Measurements from ENCODE around the gene SEC62.

The SEC62 gene

GRCh38 chr3:170024581-170024980, 58.0 kb downstream of the SEC62 start:
- Mint-ChIP-seq H3K9me3 (no peaks in the 10 kb centered on the region), H3K36me3 (ENCODE audit: low read depth) (no peaks in the 10 kb centered on the region), H3K4me3 (no peak overlapping the region), H3K4me1 (no peaks in the 10 kb centered on the region), H3K27me3 (ENCODE audit: low read depth) (peaks cover 3% of the 10 kb centered on the region), H3K27ac (no peak overlapping the region)
- no peak for TF ChIP-seq CTCF (IDR thresholded peaks at IDR 0.05; ENCODE audit: unreplicated experiment in 3 of 3)

- no peaks in the 10 kb centered on the region for H3K36me3 Mint-ChIP-seq (ENCODE audit: low read depth)
- H3K27ac Mint-ChIP-seq = no peak overlapping the region
- H3K4me1 Mint-ChIP-seq = no peaks in the 10 kb centered on the region
- no peak for TF ChIP-seq CTCF (IDR thresholded peaks at IDR 0.05; ENCODE audit: unreplicated experiment in 3 of 3)
- no peak overlapping the region for H3K4me3 Mint-ChIP-seq
- peaks cover 1% of the 10 kb centered on the region for H3K27me3 Mint-ChIP-seq (ENCODE audit: low read depth)
- H3K9me3 Mint-ChIP-seq = no peaks in the 10 kb centered on the region
Measured at GRCh38 chr3:170027233-170028102, 60.9 kb downstream of the SEC62 start.

- no peak overlapping the region for H3K27ac Mint-ChIP-seq
- peaks cover 30% of the 10 kb centered on the region for H3K27me3 Mint-ChIP-seq (ENCODE audit: low read depth)
- H3K9me3 Mint-ChIP-seq = no peaks in the 10 kb centered on the region
- no peaks in the 10 kb centered on the region for H3K4me1 Mint-ChIP-seq
- no peak overlapping the region for H3K4me3 Mint-ChIP-seq
- TF ChIP-seq CTCF (IDR thresholded peaks at IDR 0.05; ENCODE audit: unreplicated experiment in 3 of 3) = no peak
- no peaks in the 10 kb centered on the region for H3K36me3 Mint-ChIP-seq (ENCODE audit: low read depth)
Measured at GRCh38 chr3:170033489-170033888, 66.9 kb downstream of the SEC62 start.

GRCh38 chr3:170037463-170038433, 71.1 kb downstream of the SEC62 start, which contains the start of gene GPR160:
Gene GPR160 (plus strand): TSS chr3:170037995. CDS start chr3:170083973, 45,978 bp downstream.
- no peaks in the 10 kb centered on the region for H3K36me3 Mint-ChIP-seq (ENCODE audit: low read depth)
- no peaks in the 10 kb centered on the region for H3K9me3 Mint-ChIP-seq
- TF ChIP-seq CTCF (IDR thresholded peaks at IDR 0.05; ENCODE audit: unreplicated experiment in 3 of 3) = peak; percentile 66 to 83 (median 69)
- peak within 1 kb of the TSS; percentile 85 to 87 (median 86) for H3K4me3 Mint-ChIP-seq
- no peak within 1 kb of the TSS for H3K27ac Mint-ChIP-seq
- H3K4me1 Mint-ChIP-seq = peaks cover 5% of the 10 kb centered on the region
- peaks cover 65% of the 10 kb centered on the region for H3K27me3 Mint-ChIP-seq (ENCODE audit: low read depth)

- H3K36me3 Mint-ChIP-seq (ENCODE audit: low read depth) = no peaks in the 10 kb centered on the region
- peaks cover 67% of the 10 kb centered on the region for H3K27me3 Mint-ChIP-seq (ENCODE audit: low read depth)
- H3K27ac Mint-ChIP-seq = no peak overlapping the region
- no peaks in the 10 kb centered on the region for H3K9me3 Mint-ChIP-seq
- peaks cover 5% of the 10 kb centered on the region for H3K4me1 Mint-ChIP-seq
- peak overlapping the region; percentile 85 to 87 (median 86) for H3K4me3 Mint-ChIP-seq
- no peak for TF ChIP-seq CTCF (IDR thresholded peaks at IDR 0.05; ENCODE audit: unreplicated experiment in 3 of 3)
Measured at GRCh38 chr3:170038434-170039110, 72.0 kb downstream of the SEC62 start.
